MM.1S (cell line): Measurements from ENCODE around the gene RIPOR3.

Experiments used
- EZH2 ChIP-seq: fragments of 300-600 bp; sonication (generic); optimal IDR thresholded peaks from 2 replicates; pipeline ENCODE3; 2017; ENCODE audit warnings: low read depth, mild to moderate bottlenecking, antibody characterized with exemption, low read length, mixed read lengths
- EZH2phosphoT487 ChIP-seq: fragments of 300-600 bp; sonication (generic); IDR thresholded peaks from 2 replicates; pipeline ENCODE4 v1.6.1; 2018; ENCODE audit warnings: antibody characterized with exemption, low read length
- TF ChIP-seq, protein P1 (sequence below): fragments of 300-600 bp; sonication (generic); IDR thresholded peaks from 2 replicates; pipeline ENCODE4 v1.5.1; 2016; ENCODE audit warnings: antibody characterized with exemption, low read length, mixed read lengths

DNA sequence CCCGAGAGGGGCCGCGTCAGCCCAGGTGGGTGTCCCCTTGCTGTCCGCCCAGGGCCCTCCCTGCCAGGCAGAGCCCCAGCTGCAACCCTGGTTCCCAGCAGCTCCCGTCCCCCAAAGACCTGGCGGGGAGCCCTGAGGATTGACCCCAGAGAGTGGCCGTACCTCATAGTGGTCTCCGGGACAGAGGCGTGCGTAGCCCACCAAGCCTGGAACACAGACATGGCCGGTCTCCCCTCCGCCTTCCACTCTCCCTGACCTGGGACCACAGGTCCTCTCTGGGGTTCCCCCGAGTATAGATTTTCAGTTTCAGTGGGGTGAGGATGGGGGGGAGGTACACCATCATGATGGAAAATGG lies 82.6 kb downstream of the RIPOR3 start:
- no peak for TF ChIP-seq EZH2
- TF ChIP-seq, protein P1, sequence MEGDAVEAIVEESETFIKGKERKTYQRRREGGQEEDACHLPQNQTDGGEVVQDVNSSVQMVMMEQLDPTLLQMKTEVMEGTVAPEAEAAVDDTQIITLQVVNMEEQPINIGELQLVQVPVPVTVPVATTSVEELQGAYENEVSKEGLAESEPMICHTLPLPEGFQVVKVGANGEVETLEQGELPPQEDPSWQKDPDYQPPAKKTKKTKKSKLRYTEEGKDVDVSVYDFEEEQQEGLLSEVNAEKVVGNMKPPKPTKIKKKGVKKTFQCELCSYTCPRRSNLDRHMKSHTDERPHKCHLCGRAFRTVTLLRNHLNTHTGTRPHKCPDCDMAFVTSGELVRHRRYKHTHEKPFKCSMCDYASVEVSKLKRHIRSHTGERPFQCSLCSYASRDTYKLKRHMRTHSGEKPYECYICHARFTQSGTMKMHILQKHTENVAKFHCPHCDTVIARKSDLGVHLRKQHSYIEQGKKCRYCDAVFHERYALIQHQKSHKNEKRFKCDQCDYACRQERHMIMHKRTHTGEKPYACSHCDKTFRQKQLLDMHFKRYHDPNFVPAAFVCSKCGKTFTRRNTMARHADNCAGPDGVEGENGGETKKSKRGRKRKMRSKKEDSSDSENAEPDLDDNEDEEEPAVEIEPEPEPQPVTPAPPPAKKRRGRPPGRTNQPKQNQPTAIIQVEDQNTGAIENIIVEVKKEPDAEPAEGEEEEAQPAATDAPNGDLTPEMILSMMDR: no peak
- TF ChIP-seq EZH2phosphoT487: no peak
